Mesendoderm (in vitro differentiated cells): ENCODE results near the gene ANGPT4.

ENCODE experiments used
- DNase-seq: peaks from one replicate; pipeline ENCODE4 v3.0.0; 2013
- H2AK5ac ChIP-seq: 2 replicates; pipeline ENCODE4 v1.6.1; 2013; ENCODE audit warnings: low read length, inconsistent platforms
- H2BK120ac ChIP-seq: 2 replicates; pipeline ENCODE4 v1.6.1; 2013; ENCODE audit warnings: low read depth, mild to moderate bottlenecking, low read length, moderate library complexity, mixed read lengths
- H2BK15ac ChIP-seq: replicated peaks from 2 replicates; pipeline ENCODE4 v1.6.1; 2013; ENCODE audit warnings: low read depth, mild to moderate bottlenecking, moderate library complexity
- H2BK5ac ChIP-seq: 2 replicates; pipeline ENCODE4 v1.6.1; 2013; ENCODE audit warnings: low read length, inconsistent platforms
- H3K18ac ChIP-seq: 2 replicates; pipeline ENCODE4 v1.6.1; 2013; ENCODE audit warnings: mild to moderate bottlenecking, low read length, mixed read lengths
- H3K23ac ChIP-seq: one replicate; pipeline ENCODE4 v1.6.1; 2013; ENCODE audit warnings: low read length
- H3K27ac ChIP-seq: 2 replicates; pipeline ENCODE4 v1.5.1; 2013; ENCODE audit warnings: low read depth, mild to moderate bottlenecking, inconsistent platforms, low read length, moderate library complexity
- H3K27me3 ChIP-seq: 2 replicates; pipeline ENCODE4 v1.6.1; 2013; ENCODE audit warnings: low read length, control low read depth, mild to moderate bottlenecking, inconsistent platforms; ENCODE audit not compliant: insufficient read depth, poor library complexity
- H3K36me3 ChIP-seq: 2 replicates; pipeline ENCODE4 v1.6.1; 2013; ENCODE audit warnings: low read length, inconsistent platforms; ENCODE audit not compliant: control insufficient read depth, insufficient read depth
- H3K4ac ChIP-seq: one replicate; pipeline ENCODE4 v1.6.1; 2013; ENCODE audit warnings: low read depth, mild to moderate bottlenecking, low read length, moderate library complexity
- H3K4me1 ChIP-seq: 2 replicates; pipeline ENCODE4 v1.6.1; 2013; ENCODE audit warnings: low read depth, low read length, inconsistent platforms; ENCODE audit not compliant: control insufficient read depth
- H3K4me2 ChIP-seq: 2 replicates; pipeline ENCODE4 v1.6.1; 2013; ENCODE audit warnings: low read length
- H3K4me3 ChIP-seq: 2 replicates; pipeline ENCODE4 v1.5.1; 2013; ENCODE audit warnings: mild to moderate bottlenecking, low read length
- H3K56ac ChIP-seq: one replicate; pipeline ENCODE4 v1.6.1; 2013; ENCODE audit warnings: low read length
- H3K79me1 ChIP-seq: 2 replicates; pipeline ENCODE4 v1.6.1; 2013; ENCODE audit warnings: low read length, inconsistent platforms
- H3K79me2 ChIP-seq: 2 replicates; pipeline ENCODE4 v1.6.1; 2013; ENCODE audit warnings: mild to moderate bottlenecking, low read length; ENCODE audit not compliant: control insufficient read depth, insufficient read depth
- H3K9ac ChIP-seq: 2 replicates; pipeline ENCODE4 v1.6.1; 2013; ENCODE audit warnings: low read length, inconsistent platforms
- H4K5ac ChIP-seq: one replicate; pipeline ENCODE4 v1.6.1; 2013; ENCODE audit warnings: low read length
- H4K8ac ChIP-seq: one replicate; pipeline ENCODE4 v1.6.1; 2013; ENCODE audit warnings: low read depth, mild to moderate bottlenecking, control low read depth, low read length, moderate library complexity
- WGBS: extraction: QIAGEN DNeasy Blood & Tissue Kit; methylation state at CpG from one replicate; pipeline ENCODE4 v1.1.7; 2013; ENCODE audit warnings: low lambda C conversion rate, missing lambda C conversion rate; ENCODE audit not compliant: insufficient coverage; ENCODE audit errors: extremely low coverage; 5-methylcytosine and 5-hydroxymethylcytosine counted together

Gene ANGPT4

DNA sequence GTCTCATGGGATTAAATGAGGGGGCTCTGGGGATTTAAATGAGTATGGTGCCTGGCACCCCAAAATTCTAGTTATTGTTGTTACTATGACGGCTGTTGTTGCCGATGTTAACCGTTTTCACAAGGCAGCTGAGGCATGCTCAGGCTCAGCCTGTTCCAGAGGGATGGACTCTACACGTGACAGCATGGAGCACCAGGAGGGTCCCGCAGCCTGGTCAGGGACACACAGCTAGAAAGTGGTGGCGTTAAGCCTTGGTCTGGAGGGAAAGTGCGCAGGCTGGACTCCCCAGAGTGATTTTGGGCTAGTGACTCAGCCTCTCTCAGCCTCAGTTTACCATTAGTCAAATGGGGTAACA, 75.7 kb downstream of the ANGPT4 start:
- Histone ChIP-seq H3K36me3 (no peaks in the 10 kb centered on the region), H2BK120ac (no peak overlapping the region), H2BK5ac (no peak overlapping the region), H3K4me1 (peaks cover 4% of the 10 kb centered on the region), H3K4me2 (no peak overlapping the region), H4K8ac (no peak overlapping the region), H3K4ac (no peak overlapping the region), H3K27me3 (no peaks in the 10 kb centered on the region), H3K56ac (no peak overlapping the region), H3K23ac (no peak overlapping the region), H4K5ac (no peak overlapping the region), H3K4me3 (no peak overlapping the region), H3K18ac (no peak overlapping the region), H3K79me1 (no peaks in the 10 kb centered on the region), H3K27ac (no peak overlapping the region), H3K9ac (no peak overlapping the region), H2AK5ac (no peak overlapping the region), H3K79me2 (no peaks in the 10 kb centered on the region), H2BK15ac (no peak overlapping the region)
- DNase-seq: no peak
- WGBS: no CpG with 5 or more reads among the region's 7 CpGs

DNA sequence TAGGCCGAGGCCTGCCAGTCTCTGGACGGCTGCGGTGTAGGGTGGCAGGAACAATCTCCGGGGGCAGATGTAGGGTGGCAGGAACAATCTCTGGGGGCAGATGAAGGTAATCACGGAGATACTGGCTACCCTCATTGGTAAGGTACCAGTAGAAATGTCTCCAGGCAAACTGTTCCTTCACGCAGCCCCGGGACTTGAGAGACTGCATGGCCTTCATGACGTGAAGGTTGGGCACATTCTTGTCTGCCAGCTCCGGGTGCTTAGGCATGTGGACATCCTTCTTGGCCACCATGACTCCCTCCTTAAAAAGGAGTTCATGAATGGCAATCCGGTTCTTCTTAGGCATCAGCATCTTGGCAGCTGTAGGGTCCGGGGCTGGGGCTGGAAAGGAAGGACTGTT, 76.5 kb downstream of the ANGPT4 start:
- H3K79me2 ChIP-seq: no peaks in the 10 kb centered on the region
- no peaks in the 10 kb centered on the region for H3K79me1 ChIP-seq
- H3K18ac ChIP-seq: no peak overlapping the region
- H3K23ac ChIP-seq: no peak overlapping the region
- no peak overlapping the region for H3K9ac ChIP-seq
- peaks cover 4% of the 10 kb centered on the region for H3K4me1 ChIP-seq
- no peak overlapping the region for H3K4me2 ChIP-seq
- WGBS: no CpG with 5 or more reads among the region's 11 CpGs
- no peaks in the 10 kb centered on the region for H3K36me3 ChIP-seq
- H4K8ac ChIP-seq: no peak overlapping the region
- no peak overlapping the region for H2BK15ac ChIP-seq
- no peak overlapping the region for H4K5ac ChIP-seq
- no peak overlapping the region for H3K4ac ChIP-seq
- H3K27ac ChIP-seq: no peak overlapping the region
- no peak overlapping the region for H2BK5ac ChIP-seq
- H3K4me3 ChIP-seq: no peak overlapping the region
- no peak overlapping the region for H3K56ac ChIP-seq
- no peak overlapping the region for H2AK5ac ChIP-seq
- no peak for DNase-seq
- H3K27me3 ChIP-seq: no peaks in the 10 kb centered on the region
- H2BK120ac ChIP-seq: no peak overlapping the region

DNA sequence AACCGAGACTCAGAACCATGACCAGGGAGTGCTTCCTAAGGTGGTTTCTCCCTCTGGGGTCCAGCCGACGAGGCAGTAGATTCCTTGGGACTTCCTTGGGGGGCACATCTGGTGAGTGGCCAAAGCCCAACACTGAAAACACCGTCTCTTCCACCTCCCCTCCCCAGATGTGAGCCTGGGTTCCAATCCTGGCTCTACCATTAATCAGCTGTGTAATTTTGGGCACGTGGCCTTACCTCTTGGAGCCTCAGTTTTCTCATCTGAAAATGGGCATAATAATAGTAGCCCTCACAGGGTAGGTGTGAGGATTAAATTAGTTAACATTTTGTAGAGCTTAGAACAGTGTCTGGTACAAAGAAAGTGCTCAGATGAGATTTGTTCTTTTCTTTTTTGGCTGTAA, 77.1 kb downstream of the ANGPT4 start:
- no peak for DNase-seq
- Histone ChIP-seq H3K79me1 (no peaks in the 10 kb centered on the region), H2BK120ac (no peak overlapping the region), H3K4me2 (no peak overlapping the region), H3K36me3 (no peaks in the 10 kb centered on the region), H3K56ac (no peak overlapping the region), H3K27ac (no peak overlapping the region), H3K79me2 (no peaks in the 10 kb centered on the region), H2BK15ac (no peak overlapping the region), H3K9ac (no peak overlapping the region), H3K23ac (no peak overlapping the region), H3K27me3 (no peaks in the 10 kb centered on the region), H4K8ac (no peak overlapping the region), H3K4ac (no peak overlapping the region), H4K5ac (no peak overlapping the region), H3K18ac (no peak overlapping the region), H2BK5ac (no peak overlapping the region), H3K4me3 (no peak overlapping the region), H3K4me1 (peaks cover 5% of the 10 kb centered on the region), H2AK5ac (no peak overlapping the region)
- no CpG with 5 or more reads among the region's 5 CpGs for WGBS

DNA sequence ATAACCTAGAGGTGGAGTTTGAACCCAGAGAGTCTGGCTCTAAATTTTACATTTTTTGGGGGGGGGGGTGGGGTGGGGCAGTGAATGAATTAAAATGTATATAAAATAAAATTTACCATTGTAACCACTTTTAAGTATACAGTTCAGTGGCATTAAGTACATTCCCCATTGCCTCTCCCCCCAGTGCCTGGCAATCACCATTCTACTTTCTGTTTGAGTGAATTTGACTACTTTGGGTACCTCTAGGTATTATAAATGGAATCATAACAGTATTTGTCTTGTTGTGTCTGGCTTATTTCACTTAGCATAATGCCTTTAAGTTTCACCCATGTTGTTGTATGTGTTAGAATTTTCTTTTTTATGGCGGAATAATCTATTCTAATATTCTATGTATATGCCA, 79.9 kb downstream of the ANGPT4 start:
- H3K4ac ChIP-seq: no peak overlapping the region
- H2BK15ac ChIP-seq: no peak overlapping the region
- H4K8ac ChIP-seq: no peak overlapping the region
- no peak overlapping the region for H2BK5ac ChIP-seq
- no peaks in the 10 kb centered on the region for H3K79me1 ChIP-seq
- H3K23ac ChIP-seq: no peak overlapping the region
- no peak overlapping the region for H4K5ac ChIP-seq
- H3K4me1 ChIP-seq: peaks cover 2% of the 10 kb centered on the region
- no peak for DNase-seq
- no CpG with 5 or more reads among the region's 1 CpG for WGBS
- H3K36me3 ChIP-seq: no peaks in the 10 kb centered on the region
- no peak overlapping the region for H3K56ac ChIP-seq
- no peaks in the 10 kb centered on the region for H3K79me2 ChIP-seq
- H3K27me3 ChIP-seq: no peaks in the 10 kb centered on the region
- H3K18ac ChIP-seq: no peak overlapping the region
- no peak overlapping the region for H2AK5ac ChIP-seq
- no peak overlapping the region for H3K4me3 ChIP-seq
- H2BK120ac ChIP-seq: no peak overlapping the region
- no peak overlapping the region for H3K4me2 ChIP-seq
- no peak overlapping the region for H3K9ac ChIP-seq
- no peak overlapping the region for H3K27ac ChIP-seq

DNA sequence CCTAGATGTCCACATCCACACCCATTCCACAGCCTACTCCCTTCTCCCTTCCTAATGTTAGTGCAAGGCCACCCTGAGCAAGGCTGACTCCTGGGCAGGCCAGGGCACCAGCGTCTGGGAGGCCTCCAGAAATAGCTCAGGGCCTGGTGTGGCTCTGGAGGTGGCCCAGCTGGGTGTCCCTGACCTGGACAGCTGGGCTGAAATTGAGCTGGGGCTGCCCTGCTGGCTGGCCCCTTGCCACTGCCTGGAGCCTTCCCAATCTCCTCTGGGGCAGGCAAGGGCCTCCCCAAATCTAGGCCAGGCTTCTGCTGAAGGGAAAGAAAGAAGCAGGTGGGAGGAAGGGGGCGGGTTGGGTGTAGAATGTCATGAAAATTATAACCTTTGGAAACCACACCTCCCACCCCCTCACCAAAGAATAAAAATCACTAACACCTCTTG, 80.5 kb downstream of the ANGPT4 start:
- no peak overlapping the region for H2BK15ac ChIP-seq
- no peak overlapping the region for H3K27ac ChIP-seq
- H3K56ac ChIP-seq: peak overlapping the region; percentile 7
- no peak overlapping the region for H4K5ac ChIP-seq
- no peak overlapping the region for H2BK120ac ChIP-seq
- no peak overlapping the region for H3K4me2 ChIP-seq
- H3K9ac ChIP-seq: peak overlapping the region; percentile 42
- DNase-seq: no peak
- H3K27me3 ChIP-seq: no peaks in the 10 kb centered on the region
- H3K79me2 ChIP-seq: no peaks in the 10 kb centered on the region
- no peak overlapping the region for H3K4ac ChIP-seq
- no peak overlapping the region for H3K18ac ChIP-seq
- H3K36me3 ChIP-seq: no peaks in the 10 kb centered on the region
- H3K23ac ChIP-seq: no peak overlapping the region
- no peak overlapping the region for H4K8ac ChIP-seq
- no peaks in the 10 kb centered on the region for H3K79me1 ChIP-seq
- no peak overlapping the region for H2AK5ac ChIP-seq
- no peak overlapping the region for H3K4me3 ChIP-seq
- WGBS: no CpG with 5 or more reads among the region's 2 CpGs
- no peak overlapping the region for H2BK5ac ChIP-seq
- peaks cover 2% of the 10 kb centered on the region for H3K4me1 ChIP-seq

GRCh38 chr20:834151-834746, 81.9 kb downstream of the ANGPT4 start:
- H3K23ac ChIP-seq: no peak overlapping the region
- H2BK5ac ChIP-seq: no peak overlapping the region
- no peak overlapping the region for H4K8ac ChIP-seq
- no peaks in the 10 kb centered on the region for H3K27me3 ChIP-seq
- H3K18ac ChIP-seq: no peak overlapping the region
- WGBS: no CpG with 5 or more reads among the region's 18 CpGs
- no peaks in the 10 kb centered on the region for H3K79me1 ChIP-seq
- H3K4ac ChIP-seq: no peak overlapping the region
- H3K9ac ChIP-seq: peak overlapping the region; percentile 81
- peak overlapping the region; percentile 86 for H3K4me2 ChIP-seq
- H4K5ac ChIP-seq: no peak overlapping the region
- no peak overlapping the region for H2BK120ac ChIP-seq
- H2BK15ac ChIP-seq: no peak overlapping the region
- H3K56ac ChIP-seq: peak overlapping the region; percentile 94
- DNase-seq: no peak
- H3K4me3 ChIP-seq: peak overlapping the region; percentile 47
- H2AK5ac ChIP-seq: no peak overlapping the region
- no peaks in the 10 kb centered on the region for H3K79me2 ChIP-seq
- H3K4me1 ChIP-seq: peaks cover 2% of the 10 kb centered on the region
- H3K27ac ChIP-seq: no peak overlapping the region
- H3K36me3 ChIP-seq: no peaks in the 10 kb centered on the region
